Ishikawa (cell line): Measurements from ENCODE around the gene COPZ2.

ENCODE experiments used
- CEBPB ChIP-seq: IDR thresholded peaks from 2 replicates; pipeline ENCODE4 v1.6.1; 2012
- CREB1 ChIP-seq: IDR thresholded peaks from 2 replicates; pipeline ENCODE4 v1.6.1; 2012; ENCODE audit warnings: low read depth
- EGR1 ChIP-seq: IDR thresholded peaks from 2 replicates; pipeline ENCODE4 v1.6.1; 2012
- EP300 ChIP-seq: IDR thresholded peaks from 2 replicates; pipeline ENCODE4 v1.6.1; 2012; ENCODE audit warnings: borderline replicate concordance
- FOXM1 ChIP-seq: IDR thresholded peaks from 2 replicates; pipeline ENCODE4 v1.6.1; 2012; ENCODE audit warnings: low read depth, borderline replicate concordance
- MAX ChIP-seq: IDR thresholded peaks from 2 replicates; pipeline ENCODE4 v1.6.1; 2012
- NFIC ChIP-seq: IDR thresholded peaks from 2 replicates; pipeline ENCODE4 v1.6.1; 2012
- RAD21 ChIP-seq: IDR thresholded peaks from 2 replicates; pipeline ENCODE4 v1.6.1; 2012; ENCODE audit warnings: low read depth
- REST ChIP-seq: IDR thresholded peaks from 2 replicates; pipeline ENCODE4 v1.6.1; 2012; ENCODE audit warnings: low read depth, mild to moderate bottlenecking
- TAF1 ChIP-seq: IDR thresholded peaks from 2 replicates; pipeline ENCODE4 v1.6.1; 2012; ENCODE audit warnings: low read depth, mild to moderate bottlenecking
- TEAD4 ChIP-seq: IDR thresholded peaks from 2 replicates; pipeline ENCODE4 v1.6.1; 2012
- USF1 ChIP-seq: IDR thresholded peaks from 2 replicates; pipeline ENCODE4 v1.6.1; 2012
- YY1 ChIP-seq: IDR thresholded peaks from 2 replicates; pipeline ENCODE4 v1.6.1; 2012; ENCODE audit warnings: low read depth
- ZBTB7A ChIP-seq: IDR thresholded peaks from 2 replicates; pipeline ENCODE4 v1.6.1; 2012; ENCODE audit warnings: low read depth

- no peak for TF ChIP-seq MAX
- TF ChIP-seq EP300 = no peak
- no peak for TF ChIP-seq REST
- no peak for TF ChIP-seq CEBPB
- TF ChIP-seq TEAD4 = no peak
- no peak for TF ChIP-seq RAD21
- TF ChIP-seq TAF1 = no peak
- no peak for TF ChIP-seq FOXM1
- TF ChIP-seq NFIC = no peak
- TF ChIP-seq USF1 = no peak
- no peak for TF ChIP-seq EGR1
- TF ChIP-seq CREB1 = no peak
- no peak for TF ChIP-seq YY1
- TF ChIP-seq ZBTB7A = no peak
Measured at GRCh38 chr17:48013876-48014594, 23.6 kb downstream of the COPZ2 start.
